Measurements from ENCODE around the gene CACNG6.

The CACNG6 gene, protein sequence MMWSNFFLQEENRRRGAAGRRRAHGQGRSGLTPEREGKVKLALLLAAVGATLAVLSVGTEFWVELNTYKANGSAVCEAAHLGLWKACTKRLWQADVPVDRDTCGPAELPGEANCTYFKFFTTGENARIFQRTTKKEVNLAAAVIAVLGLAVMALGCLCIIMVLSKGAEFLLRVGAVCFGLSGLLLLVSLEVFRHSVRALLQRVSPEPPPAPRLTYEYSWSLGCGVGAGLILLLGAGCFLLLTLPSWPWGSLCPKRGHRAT

DNA sequence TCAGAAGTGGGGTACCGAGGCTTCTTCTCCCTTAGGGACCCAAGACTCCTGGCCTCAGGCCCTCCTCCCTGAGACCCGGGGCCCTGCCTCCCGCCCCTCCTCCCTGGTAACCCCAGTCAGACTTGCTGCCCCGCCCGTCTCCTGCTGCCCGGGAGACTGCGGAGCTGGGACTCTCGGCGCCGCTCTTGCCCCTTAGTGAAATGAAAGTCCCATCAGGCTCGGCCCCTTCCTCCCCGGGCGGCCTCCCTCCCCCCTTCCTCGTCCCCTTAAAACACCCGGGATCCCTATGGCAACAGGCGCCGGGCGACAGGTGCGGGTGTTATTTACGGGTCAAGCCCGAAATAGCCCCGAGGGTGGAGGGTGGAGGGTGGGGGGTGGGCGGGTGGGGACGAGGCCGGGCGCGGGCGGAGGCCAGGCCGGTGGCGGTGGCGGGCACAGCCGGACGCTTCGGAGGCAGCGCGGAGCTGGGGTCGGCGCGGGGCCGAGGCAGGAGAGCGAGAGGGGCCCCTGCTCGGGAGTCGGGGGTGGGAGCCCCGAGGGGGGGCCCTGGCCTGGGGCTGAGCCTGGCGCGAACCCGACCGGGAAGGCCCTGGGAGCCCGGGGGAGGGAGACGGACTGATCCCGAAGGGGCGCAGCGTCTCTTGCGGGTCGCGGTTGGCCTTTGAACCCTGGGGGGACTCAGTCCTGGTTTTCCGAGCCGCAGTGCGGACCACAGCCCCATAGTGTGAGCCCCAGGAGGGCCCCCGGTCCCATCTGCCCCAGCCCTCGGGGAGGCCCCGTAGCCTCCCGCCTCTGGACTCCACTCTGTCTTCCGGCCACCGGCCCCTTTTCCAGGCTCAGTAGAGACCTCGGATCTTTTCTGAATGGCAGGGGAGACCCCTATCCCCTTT is at the start of gene CACNG6:
Gene CACNG6 (plus strand): TSS at position 414 of the 890 bp plus-strand sequence. CDS start 1,241 bp downstream, outside the sequence.
- peaks cover 40% of the 10 kb centered on the region for H3K27me3 Mint-ChIP-seq (ENCODE audit: low read depth, poor library complexity)
- H3K36me3 Mint-ChIP-seq (ENCODE audit: low read depth), result no peaks in the 10 kb centered on the region
- DNase-seq, result peak; percentile 74
- H3K9me3 Mint-ChIP-seq, result no peaks in the 10 kb centered on the region
- H3K27ac Mint-ChIP-seq, result no peak within 1 kb of the TSS
- H3K4me3 Mint-ChIP-seq, result peak within 1 kb of the TSS; percentile 75
- TF ChIP-seq, protein P1, sequence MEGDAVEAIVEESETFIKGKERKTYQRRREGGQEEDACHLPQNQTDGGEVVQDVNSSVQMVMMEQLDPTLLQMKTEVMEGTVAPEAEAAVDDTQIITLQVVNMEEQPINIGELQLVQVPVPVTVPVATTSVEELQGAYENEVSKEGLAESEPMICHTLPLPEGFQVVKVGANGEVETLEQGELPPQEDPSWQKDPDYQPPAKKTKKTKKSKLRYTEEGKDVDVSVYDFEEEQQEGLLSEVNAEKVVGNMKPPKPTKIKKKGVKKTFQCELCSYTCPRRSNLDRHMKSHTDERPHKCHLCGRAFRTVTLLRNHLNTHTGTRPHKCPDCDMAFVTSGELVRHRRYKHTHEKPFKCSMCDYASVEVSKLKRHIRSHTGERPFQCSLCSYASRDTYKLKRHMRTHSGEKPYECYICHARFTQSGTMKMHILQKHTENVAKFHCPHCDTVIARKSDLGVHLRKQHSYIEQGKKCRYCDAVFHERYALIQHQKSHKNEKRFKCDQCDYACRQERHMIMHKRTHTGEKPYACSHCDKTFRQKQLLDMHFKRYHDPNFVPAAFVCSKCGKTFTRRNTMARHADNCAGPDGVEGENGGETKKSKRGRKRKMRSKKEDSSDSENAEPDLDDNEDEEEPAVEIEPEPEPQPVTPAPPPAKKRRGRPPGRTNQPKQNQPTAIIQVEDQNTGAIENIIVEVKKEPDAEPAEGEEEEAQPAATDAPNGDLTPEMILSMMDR (IDR thresholded peaks at IDR 0.05), result no peak
- H3K4me1 Mint-ChIP-seq, result peaks cover 23% of the 10 kb centered on the region

DNA sequence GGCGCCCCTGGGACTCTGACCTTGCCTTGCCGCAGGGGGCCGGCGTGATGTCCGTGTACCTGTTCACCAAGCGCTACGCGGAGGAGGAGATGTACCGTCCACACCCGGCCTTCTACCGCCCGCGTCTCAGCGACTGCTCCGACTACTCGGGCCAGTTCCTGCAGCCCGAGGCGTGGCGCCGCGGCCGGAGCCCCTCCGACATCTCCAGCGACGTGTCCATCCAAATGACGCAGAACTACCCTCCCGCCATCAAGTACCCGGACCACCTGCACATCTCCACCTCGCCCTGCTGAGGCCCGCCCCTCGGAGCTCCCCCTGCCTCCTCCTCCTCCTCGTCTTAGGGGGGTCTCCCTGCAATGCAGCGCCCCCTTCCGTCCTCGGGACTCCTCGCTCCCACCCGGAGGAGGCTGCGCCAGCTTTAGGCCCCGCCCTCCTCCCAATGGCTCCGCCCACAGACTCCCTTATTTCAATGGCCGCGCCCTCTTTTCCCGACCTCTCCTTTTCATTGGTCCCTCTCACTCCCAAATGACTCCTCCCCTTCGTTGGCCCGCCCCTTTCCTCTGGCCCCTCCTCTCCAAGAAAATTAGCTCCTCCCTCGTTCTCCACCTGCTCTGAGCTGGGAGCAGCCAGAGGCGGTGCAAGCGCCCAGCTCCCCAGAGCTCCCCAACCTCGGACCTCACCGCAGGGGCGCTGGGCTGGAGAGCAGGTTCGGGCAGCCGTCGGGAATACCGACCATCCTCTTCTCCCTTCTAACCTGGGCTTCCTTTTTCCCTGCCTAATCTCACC is 49.2 kb upstream of the CACNG6 start:
- DNase-seq, result peak; percentile 83
- H3K27ac Mint-ChIP-seq, result no peak overlapping the region
- peaks cover 19% of the 10 kb centered on the region for H3K9me3 Mint-ChIP-seq
- H3K4me1 Mint-ChIP-seq, result no peaks in the 10 kb centered on the region
- TF ChIP-seq, protein P1 (IDR thresholded peaks at IDR 0.05), result peak; percentile 42
- H3K27me3 Mint-ChIP-seq (ENCODE audit: low read depth, poor library complexity), result peaks cover 79% of the 10 kb centered on the region
- no peak overlapping the region for H3K4me3 Mint-ChIP-seq
- H3K36me3 Mint-ChIP-seq (ENCODE audit: low read depth), result no peaks in the 10 kb centered on the region

DNA sequence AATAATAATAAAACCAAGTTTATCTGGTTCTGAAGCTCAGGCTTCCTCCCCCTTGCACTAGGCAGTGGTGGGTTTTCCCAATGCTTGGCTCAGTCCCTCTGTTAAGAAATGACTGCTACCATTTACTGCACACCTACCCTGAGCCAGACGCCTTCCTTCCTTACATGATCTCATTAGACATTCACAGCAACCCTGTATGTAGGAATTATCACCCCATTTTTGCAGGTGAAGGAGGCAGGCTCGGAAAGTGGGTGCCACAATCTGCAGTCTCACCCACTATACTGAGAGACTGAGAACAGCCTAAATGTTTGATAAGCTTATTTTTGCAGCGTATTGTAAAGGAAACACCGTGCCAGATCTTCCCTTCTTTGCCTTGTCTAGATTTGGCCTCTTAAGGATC is 47.0 kb upstream of the CACNG6 start:
- TF ChIP-seq, protein P1 (IDR thresholded peaks at IDR 0.05), result no peak
- Mint-ChIP-seq H3K4me3 (no peak overlapping the region), H3K27me3 (ENCODE audit: low read depth, poor library complexity) (peaks cover 82% of the 10 kb centered on the region), H3K36me3 (ENCODE audit: low read depth) (no peaks in the 10 kb centered on the region), H3K4me1 (no peaks in the 10 kb centered on the region), H3K9me3 (peaks cover 17% of the 10 kb centered on the region), H3K27ac (no peak overlapping the region)
- DNase-seq, result no peak

DNA sequence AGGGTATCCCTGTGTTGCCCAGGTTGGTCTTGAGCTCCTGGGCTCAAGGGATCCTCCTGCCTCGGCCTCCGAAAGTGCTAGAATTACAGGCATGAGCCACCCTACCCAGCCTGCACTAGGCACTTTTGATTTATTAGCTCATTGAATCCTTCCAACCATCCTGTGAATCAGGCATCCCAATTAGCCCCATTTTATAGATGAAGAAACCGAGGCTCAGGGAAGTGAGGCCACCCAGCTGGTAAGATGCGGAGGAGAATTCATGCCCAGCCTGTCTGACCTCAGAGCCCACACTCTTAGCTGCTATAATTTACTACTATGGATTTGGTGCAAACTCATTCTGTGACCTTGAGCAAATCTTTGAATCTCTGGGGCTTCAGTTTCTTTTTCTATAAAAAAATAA is 46.5 kb upstream of the CACNG6 start:
- TF ChIP-seq, protein P1 (IDR thresholded peaks at IDR 0.05), result no peak
- H3K27me3 Mint-ChIP-seq (ENCODE audit: low read depth, poor library complexity), result peaks cover 76% of the 10 kb centered on the region
- H3K36me3 Mint-ChIP-seq (ENCODE audit: low read depth), result no peaks in the 10 kb centered on the region
- peaks cover 16% of the 10 kb centered on the region for H3K9me3 Mint-ChIP-seq
- H3K4me3 Mint-ChIP-seq, result no peak overlapping the region
- DNase-seq, result no peak
- H3K27ac Mint-ChIP-seq, result no peak overlapping the region
- H3K4me1 Mint-ChIP-seq, result no peaks in the 10 kb centered on the region

DNA sequence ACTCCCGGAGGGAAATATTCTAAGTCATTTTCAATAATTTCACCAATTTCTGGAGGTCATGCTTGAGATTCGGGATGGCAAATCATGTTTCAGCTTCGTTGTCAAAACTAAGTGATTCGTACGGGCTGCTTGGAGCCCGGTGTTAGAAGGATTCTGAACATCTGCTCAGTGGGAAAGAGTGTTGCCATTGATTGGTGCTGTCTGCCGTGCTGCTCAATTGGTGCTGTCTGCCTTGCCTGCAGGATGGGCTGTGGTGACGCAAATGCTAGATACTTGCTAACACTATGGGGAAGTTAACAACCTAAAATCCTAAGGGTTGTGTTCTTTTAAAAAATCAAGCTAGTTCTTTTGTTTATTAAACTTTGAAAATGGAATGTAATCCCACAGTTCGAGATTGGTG is 46.0 kb upstream of the CACNG6 start:
- TF ChIP-seq, protein P1 (IDR thresholded peaks at IDR 0.05), result no peak
- DNase-seq, result no peak
- Mint-ChIP-seq H3K36me3 (ENCODE audit: low read depth) (no peaks in the 10 kb centered on the region), H3K4me3 (no peak overlapping the region), H3K27ac (no peak overlapping the region), H3K4me1 (no peaks in the 10 kb centered on the region), H3K27me3 (ENCODE audit: low read depth, poor library complexity) (peaks cover 71% of the 10 kb centered on the region), H3K9me3 (peaks cover 12% of the 10 kb centered on the region)
